HFF-Myc (cell line): ENCODE data around the gene TFF1.
"Not testable (repeated sequence)": the region's sequence is repeated elsewhere in the genome, so short reads cannot be mapped to it uniquely, and the experiment has no call there.

Experiments
- DNase-seq: peaks from one replicate; pipeline ENCODE4 v3.0.0-alpha.2; 2011; ENCODE audit warnings: low read depth; ENCODE audit errors: extremely low read depth
- H3K4me3 ChIP-seq: replicated peaks from 2 replicates; pipeline ENCODE4 v1.5.1; 2011; ENCODE audit warnings: low read depth, mild to moderate bottlenecking, control low read depth, low read length
- TF ChIP-seq, protein P1 (sequence below): IDR thresholded peaks from 2 replicates; pipeline ENCODE4 v1.5.1; 2012; ENCODE audit warnings: mild to moderate bottlenecking, low read depth, low read length, control low read depth; ENCODE audit errors: missing control alignments

TFF1 gene

DNA sequence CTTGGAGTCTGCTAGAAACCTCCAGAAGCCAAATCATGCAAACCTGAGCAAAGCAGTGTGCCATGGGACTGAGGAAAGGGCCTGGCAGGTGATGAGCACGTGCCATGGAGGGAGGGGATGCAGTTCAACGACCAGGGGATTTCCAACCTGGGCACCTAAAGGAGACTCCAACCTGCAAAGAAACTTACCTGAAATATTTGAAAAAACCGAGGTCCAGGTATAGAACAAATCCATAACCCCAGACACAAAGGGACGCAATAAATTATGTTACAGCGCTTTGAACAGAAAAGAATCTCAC lies 46.2 kb upstream of the TFF1 start:
- DNase-seq: no peak
- no peak overlapping the region for H3K4me3 ChIP-seq
- TF ChIP-seq, protein P1, sequence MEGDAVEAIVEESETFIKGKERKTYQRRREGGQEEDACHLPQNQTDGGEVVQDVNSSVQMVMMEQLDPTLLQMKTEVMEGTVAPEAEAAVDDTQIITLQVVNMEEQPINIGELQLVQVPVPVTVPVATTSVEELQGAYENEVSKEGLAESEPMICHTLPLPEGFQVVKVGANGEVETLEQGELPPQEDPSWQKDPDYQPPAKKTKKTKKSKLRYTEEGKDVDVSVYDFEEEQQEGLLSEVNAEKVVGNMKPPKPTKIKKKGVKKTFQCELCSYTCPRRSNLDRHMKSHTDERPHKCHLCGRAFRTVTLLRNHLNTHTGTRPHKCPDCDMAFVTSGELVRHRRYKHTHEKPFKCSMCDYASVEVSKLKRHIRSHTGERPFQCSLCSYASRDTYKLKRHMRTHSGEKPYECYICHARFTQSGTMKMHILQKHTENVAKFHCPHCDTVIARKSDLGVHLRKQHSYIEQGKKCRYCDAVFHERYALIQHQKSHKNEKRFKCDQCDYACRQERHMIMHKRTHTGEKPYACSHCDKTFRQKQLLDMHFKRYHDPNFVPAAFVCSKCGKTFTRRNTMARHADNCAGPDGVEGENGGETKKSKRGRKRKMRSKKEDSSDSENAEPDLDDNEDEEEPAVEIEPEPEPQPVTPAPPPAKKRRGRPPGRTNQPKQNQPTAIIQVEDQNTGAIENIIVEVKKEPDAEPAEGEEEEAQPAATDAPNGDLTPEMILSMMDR: no peak

DNA sequence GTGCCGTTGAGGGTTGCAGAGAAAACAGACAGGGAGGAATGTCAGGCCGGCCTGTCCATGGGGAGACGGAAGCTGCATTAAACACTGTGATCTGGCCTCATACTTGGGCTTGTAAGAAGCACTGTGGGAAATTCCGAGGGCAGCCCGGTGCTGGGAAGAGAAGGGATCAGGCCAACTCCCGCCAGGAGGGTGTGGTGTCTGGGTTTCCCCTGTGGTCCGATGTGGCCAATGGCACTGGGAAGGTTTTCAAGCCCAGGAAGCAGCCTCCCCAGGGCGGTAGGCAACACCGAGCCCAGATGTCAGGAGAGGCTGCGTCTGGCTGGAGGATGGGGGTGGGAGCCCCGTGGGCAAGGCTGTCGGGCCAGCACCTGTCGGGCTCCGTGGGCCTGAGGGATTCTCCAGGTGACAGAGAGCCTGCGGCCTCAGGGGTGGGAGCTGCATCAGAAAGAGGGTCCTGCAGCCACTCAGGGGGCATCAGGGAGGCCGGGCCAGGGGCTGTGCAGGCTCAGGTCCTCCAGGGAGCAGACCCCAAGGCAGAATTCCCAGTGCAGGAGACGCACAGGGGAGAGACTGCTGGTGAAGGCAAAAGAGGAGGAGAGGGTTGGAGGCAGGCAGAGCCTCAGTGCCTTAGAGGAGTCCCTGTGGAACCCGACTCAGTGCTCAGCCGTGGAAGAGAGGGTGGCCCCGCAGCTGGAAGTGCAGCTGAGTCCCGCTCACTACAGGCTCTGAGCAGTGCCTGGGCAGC lies 45.7 kb upstream of the TFF1 start:
- H3K4me3 ChIP-seq: no peak overlapping the region
- no peak for DNase-seq
- TF ChIP-seq, protein P1: no peak

DNA sequence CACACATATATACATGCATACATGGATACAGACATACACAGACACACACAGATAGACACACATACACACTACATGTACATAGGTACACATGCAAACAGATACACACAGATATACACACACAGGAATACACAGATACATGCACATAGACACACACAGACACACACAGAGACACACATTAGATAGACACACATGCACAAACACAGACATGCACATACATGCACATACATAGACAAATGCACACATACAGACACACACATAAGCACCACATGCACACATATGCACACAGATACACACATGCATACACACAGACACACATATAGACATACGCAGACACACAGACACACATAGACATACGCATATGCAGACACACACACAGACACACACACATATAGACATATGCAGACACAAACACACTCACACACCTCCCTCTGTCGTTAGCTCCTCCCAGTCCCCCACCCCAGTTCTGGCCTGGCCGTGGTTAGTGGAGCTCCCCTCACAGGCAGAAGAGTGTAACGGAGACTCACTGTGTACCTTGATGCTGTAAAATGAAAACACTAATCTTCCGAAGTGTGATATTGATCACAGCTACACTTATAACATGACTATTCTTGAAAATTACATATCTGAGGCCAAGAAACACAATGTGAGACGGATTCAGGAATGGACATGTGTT lies 45.0 kb upstream of the TFF1 start:
- no peak for DNase-seq

DNA sequence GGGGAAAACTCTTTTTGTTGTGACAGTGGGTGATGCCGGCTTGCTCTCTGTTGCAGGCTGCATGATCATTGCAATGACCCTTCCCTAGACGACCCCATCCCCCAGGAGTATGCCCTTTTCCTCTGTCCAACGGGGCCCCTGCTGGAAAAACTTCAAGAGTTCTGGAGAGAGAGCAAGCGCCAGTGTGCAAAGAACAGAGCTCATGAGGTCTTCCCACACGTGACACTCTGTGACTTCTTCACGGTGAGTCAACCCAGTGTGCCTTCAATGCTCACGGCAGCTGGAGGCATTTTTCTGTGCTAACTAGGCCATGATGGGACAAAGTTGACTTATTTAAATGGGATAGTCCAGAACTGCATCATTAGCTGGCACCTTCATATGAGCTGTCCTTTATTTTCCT lies 43.0 kb upstream of the TFF1 start:
- TF ChIP-seq, protein P1: no peak
- no peak for DNase-seq

More for the DNA sequence above, 45.0 kb upstream of the TFF1 start:
- H3K4me3 ChIP-seq: no peak overlapping the region
- TF ChIP-seq, protein P1: no peak

DNA sequence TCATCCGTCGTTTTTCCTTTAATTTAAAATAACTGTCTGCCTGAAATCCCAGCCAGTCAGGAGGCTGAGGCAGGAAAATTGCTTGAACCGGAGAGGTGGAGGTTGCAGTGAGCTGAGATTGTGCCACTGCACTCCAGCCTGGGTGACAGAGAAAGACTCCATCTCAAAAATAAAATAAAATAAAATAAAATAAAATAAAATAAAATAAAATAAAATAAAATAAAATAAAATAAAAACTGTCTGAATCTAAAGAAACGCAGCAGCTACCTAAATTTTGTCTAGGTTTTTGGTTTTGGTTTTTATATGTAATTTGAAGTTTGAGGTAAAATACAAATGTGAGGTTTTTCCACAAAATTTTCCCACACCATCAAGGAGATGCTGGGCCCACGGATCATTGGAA lies 42.4 kb upstream of the TFF1 start:
- H3K4me3 ChIP-seq: not testable (repeated sequence)

More for the DNA sequence above, 43.0 kb upstream of the TFF1 start:
- H3K4me3 ChIP-seq: no peak overlapping the region

DNA sequence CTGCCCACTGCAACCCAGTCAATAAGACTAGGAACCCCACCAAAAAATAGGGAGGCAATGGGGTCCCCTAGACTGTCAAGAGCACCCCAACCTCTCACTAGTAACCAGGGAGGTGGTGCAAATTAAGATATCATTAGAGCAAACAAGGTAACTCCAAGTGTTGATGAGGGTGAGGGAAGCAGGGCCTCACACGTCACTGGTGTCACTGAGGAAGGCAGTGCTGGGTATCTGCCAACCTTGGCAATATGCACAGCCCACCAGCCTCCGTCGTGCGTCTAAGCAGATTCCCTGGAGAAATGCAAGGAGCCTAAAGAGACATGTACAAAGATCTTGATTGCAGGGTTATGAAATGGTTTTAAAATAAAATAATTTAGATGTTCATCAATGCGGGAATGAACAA lies 41.1 kb upstream of the TFF1 start:
- TF ChIP-seq, protein P1: no peak
- DNase-seq: no peak
- H3K4me3 ChIP-seq: no peak overlapping the region

More for the DNA sequence above, 42.4 kb upstream of the TFF1 start:
- not testable (repeated sequence) for DNase-seq

DNA sequence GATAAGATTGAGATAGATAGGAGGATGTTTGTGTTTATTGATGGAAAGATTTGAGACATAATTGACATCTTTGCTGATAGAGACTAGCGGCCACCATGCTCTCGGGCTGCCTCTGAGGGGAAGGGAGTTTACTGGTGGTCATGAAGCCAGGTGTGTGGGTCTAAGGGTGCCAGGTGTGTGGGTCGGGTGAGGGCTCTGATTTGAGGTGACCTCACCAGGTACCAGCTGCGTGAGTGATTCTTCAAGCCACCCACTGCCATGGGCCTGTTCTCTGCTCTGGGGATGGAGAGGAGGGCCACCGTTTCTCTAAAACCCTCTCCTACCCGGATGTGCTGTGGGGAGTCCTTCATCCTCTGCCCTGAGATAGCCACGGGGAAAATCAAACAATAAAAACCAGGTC lies 40.5 kb upstream of the TFF1 start:
- no peak for DNase-seq
- H3K4me3 ChIP-seq: no peak overlapping the region
- TF ChIP-seq, protein P1: no peak
